Stimulated activated CD4-positive, alpha-beta T cell treated with anti-CD3 and anti-CD28 coated beads, TNF-alpha, amount 100 ng/mL, for 24 hours (primary cell): ENCODE data around the gene FBXO8.
"Not testable (repeated sequence)": the region's sequence is repeated elsewhere in the genome, so short reads cannot be mapped to it uniquely, and the experiment has no call there.

Source experiments
- DNase-seq, 3 experiments: peaks; one replicate each; pipeline ENCODE4 v3.0.0-alpha.2; 2020; ENCODE audit warnings: low read depth in 3 of 3

FBXO8 gene

GRCh38 chr4:174283507-174284471, at the start of gene FBXO8, which contains the start of gene CEP44:
TSS of gene FBXO8 (minus strand) at chr4:174283667. CDS start at chr4:174263092, 20,575 bp downstream.
TSS of gene CEP44 (plus strand) at chr4:174283911. CDS start at chr4:174299122, 15,211 bp downstream.
- peak; percentile 36 to 53 (median 48) for DNase-seq

DNA sequence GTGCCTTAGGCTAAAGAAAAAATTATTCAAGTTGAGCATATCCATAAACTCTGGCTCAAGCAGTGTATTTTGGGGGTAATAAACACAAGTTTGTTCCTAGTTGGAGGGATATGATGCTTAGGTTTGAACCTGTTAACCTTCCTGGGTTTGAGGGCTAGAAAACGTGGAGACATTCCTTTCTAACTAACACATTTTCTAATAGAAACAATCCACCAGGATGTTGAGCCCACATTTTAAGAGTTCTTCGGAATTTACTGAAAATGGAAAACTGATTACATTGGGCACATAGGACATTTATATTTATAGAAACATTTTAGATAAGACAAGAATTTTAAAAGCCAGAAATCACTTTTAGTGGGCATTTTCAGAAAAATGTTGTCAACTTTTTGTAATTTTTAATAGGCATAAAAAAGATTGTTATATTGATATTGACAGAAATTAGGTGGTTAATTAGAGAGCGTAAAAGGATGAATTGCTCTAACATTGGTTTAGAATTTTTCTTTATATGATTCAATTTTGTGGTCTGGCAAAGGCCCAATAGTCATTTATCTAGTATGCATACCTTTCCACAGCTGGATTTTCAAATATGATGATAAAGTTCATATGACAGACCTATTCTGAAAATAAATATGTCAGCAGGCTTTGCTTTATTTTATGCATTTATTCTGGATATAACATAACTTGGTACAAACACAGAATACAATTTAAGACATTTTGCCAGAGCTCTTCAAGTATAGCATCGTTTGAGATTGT, 49.5 kb upstream of the FBXO8 start:
- no peak for DNase-seq

GRCh38 chr4:174324725-174325124, 41.3 kb upstream of the FBXO8 start:
- DNase-seq, result no peak

- no peak for DNase-seq
These were observed 40.8 kb upstream of the FBXO8 start for GRCh38 chr4:174324236-174324635.

DNA sequence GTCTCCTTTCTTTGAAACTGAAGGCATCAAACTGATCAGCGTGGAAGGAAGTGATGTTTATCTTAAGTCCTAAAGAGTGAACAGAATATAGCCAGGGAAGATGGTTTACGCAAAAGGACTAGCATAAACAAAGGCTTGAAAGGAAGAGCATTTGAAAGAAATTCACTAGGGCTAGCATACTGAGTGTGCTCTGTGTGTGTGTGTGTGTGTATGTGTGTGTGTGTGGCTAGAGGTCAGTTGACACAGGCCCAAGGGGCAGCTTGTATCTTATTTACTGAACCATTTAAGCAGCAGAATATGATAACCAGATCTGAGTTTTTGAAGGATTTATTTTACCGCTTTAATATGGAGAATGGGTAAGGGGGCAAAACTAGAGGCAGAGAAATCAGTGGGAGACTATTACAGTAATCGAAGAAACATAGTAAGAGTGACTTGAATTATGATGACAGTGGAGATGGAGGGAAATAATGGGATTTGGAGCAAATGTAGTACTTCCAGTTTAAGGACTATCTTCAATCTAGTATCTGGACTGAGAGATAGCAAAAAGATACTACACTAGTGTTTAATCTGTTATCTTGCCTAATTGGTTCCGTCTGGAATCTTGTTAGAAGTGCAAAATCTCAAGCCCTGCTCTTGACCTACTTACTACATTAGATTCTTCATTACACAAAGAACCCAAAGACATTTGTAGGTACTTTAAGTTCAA, 37.2 kb upstream of the FBXO8 start:
- DNase-seq, result no peak

DNA sequence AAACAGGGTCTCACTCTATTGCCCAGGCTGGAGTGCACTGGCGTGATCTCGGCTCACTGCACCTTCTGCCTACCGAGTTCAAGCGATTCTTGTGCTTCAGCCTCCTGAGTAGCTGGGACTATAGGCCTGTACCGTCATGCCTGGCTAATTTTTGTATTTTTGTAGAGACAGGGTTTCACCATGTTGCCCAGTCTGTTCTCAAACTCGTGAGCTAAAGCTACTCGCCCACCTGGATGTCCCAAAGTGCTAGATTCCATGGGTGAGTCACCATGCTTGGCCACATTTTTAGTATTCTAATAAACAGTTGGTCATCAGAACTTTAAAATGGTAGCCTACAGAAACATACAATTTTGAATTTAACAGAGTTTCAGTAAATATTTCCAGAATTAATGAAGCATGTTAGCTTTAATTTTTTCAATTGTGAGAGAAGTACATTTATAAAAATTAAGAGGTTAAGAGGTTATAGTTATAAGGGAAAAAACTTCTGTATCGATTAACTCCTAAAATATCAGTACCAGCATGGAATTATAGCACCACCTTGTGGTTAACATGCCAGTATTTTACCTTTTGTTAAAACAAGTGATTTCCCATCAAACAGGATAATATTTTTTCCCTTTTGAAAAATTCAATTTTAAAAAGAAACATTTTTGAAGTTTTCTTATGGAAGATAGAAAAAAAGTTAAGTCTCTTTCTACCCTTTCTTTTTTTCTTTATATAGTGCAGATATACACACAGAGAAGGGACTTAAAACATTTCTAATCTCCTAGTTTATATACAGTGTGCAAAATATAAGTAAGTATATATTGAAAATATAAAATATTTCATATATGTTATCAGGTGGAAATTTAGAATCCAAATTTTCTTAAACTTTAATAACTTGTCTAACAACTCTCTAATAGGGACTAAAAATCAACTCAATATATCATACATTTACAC, 35.6 kb upstream of the FBXO8 start:
- DNase-seq, result no peak

DNA sequence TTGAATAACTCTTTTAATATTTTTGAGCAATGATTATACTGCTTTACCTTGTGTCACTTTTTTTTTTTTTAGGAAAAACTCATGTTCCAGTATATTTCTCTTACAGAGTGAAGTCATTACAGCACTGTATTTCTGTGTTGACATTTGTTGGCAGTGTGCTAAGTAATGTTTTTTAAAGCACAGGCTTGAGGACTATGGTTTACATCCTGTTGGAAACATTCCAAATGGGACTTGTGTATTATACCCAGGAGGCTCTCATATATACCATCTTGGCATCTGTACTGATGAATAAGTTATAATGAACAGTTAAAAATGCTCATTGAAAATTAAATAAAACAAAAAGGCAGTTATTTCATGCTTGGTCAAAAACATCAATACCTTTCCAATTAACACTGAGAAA, 34.1 kb upstream of the FBXO8 start:
- no peak for DNase-seq

DNA sequence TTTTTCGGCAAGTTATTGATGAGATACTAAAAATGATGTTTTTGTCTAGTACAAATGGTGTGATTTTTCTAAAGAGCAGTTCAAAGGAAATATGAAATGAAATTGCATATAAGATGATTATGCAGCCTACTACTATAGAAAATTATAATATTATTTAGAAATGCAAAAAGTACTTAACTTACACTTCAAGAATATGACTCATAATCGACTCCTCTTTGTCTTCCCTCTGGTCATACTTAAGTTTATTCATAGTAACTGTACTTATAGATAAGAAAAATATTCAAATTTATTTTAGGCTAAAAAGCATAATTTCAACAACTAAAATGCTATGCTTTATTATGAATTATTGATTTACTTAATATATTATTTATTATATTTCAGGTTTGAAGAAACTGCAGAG, 33.5 kb upstream of the FBXO8 start:
- no peak for DNase-seq

GRCh38 chr4:174316546-174316945, 33.1 kb upstream of the FBXO8 start:
- DNase-seq, result no peak

GRCh38 chr4:174314770-174315169, 31.3 kb upstream of the FBXO8 start:
- no peak for DNase-seq

GRCh38 chr4:174314274-174314673, 30.8 kb upstream of the FBXO8 start:
- no peak for DNase-seq

DNA sequence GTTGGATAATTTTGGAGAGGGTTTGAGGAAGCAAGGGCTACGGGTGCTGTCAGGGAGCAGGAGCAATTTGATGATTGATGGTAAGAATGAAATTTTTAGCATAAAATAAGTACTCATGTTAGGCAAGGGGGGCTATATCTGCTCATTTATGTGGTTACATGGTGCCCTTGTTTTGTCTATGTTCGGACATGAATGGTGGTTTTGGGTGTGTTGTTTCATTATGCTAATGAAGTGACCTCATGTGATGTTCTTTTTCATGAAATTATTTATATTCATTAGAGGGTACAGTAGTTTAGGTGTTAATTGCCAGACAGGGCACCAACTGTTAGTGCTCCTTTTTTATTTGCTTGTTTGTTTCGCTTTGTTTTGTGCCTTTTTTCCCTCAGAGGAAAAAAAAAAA, 29.5 kb upstream of the FBXO8 start:
- DNase-seq, result no peak

- no peak for DNase-seq
These were observed 24.2 kb upstream of the FBXO8 start for GRCh38 chr4:174307694-174308093.

DNA sequence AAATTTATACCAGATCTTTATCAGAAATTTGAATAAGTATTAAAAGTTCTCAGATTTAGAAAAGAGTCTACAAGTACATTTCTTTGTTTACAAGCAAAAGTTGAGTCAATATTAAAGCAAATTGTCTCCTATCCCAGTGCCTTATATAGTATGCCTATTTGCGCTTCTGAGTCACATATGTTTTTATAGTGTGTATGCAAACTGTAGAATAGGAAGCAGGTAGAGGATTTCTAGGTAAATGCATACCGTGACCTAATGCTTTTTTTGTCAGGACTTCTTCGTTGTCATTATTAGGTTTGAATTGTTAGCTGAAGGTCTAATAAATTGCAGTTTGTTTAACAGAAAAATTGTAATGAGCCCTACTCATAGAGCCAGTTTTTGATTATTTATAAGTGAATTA, 22.5 kb upstream of the FBXO8 start:
- DNase-seq, result no peak

GRCh38 chr4:174304664-174305063, 21.2 kb upstream of the FBXO8 start:
- no peak for DNase-seq

- DNase-seq, result no peak
These were observed 20.2 kb upstream of the FBXO8 start for GRCh38 chr4:174303687-174304086.

GRCh38 chr4:174295142-174295541, 11.7 kb upstream of the FBXO8 start:
- not testable (repeated sequence) for DNase-seq

GRCh38 chr4:174294641-174295040, 11.2 kb upstream of the FBXO8 start:
- not testable (repeated sequence) for DNase-seq

DNA sequence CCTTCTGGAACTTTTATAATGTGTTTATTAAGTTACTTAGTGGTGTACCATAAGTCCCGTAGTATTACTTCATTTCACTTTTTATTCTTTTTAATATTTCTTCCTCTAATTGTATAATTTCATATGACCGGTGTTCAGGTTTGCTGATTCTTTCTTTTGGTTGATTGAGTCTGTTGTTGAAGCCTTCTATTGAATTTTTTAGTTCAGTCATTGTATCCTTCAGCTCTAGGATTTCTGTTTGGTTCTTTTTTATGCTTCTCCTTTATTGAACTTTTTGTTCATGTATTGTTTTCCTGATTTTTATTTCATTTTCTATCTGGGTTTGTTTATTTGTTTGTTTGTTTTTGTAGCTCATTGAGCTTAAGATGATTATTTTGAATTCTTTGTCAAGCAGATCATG, 9.0 kb upstream of the FBXO8 start:
- DNase-seq, result no peak

GRCh38 chr4:174286870-174287269, 3.4 kb upstream of the FBXO8 start:
- DNase-seq, result no peak

GRCh38 chr4:174284487-174284886, 1.0 kb upstream of the FBXO8 start:
- DNase-seq, result no peak
